H1 (cell line): ENCODE data around the gene GABARAPL1. TPM values are rescaled to one million over a fixed set of nuclear protein-coding genes. Genes with fewer than 3 reads are reported as not detected.

Experiments
- FOSL1 ChIP-seq: IDR thresholded peaks from 2 replicates; pipeline ENCODE4 v1.6.1; 2011; ENCODE audit warnings: mild to moderate bottlenecking, low read depth, low read length, moderate library complexity; ENCODE audit not compliant: insufficient read depth
- GABPA ChIP-seq: IDR thresholded peaks from 2 replicates; pipeline ENCODE4 v1.6.1; 2011; ENCODE audit warnings: mild to moderate bottlenecking, low read length, moderate library complexity, borderline replicate concordance; ENCODE audit not compliant: insufficient read depth
- GTF2F1 ChIP-seq: IDR thresholded peaks from 2 replicates; pipeline ENCODE4 v1.6.1; 2012; ENCODE audit warnings: low read depth, low read length, improper control_type of control experiment, borderline replicate concordance
- HDAC6 ChIP-seq: IDR thresholded peaks from one replicate; pipeline ENCODE4 v1.7.1; 2012; ENCODE audit warnings: low read depth, mild to moderate bottlenecking, inconsistent platforms, low read length, moderate library complexity
- RBBP5 ChIP-seq: IDR thresholded peaks from 2 replicates; pipeline ENCODE4 v1.7.1; 2012; ENCODE audit warnings: low read depth, mild to moderate bottlenecking, inconsistent platforms, low read length, moderate library complexity, borderline replicate concordance
- SUZ12 ChIP-seq: fragments of 200-600 bp; sonication (generic); IDR thresholded peaks from 2 replicates; pipeline ENCODE4 v1.6.1; 2012; ENCODE audit warnings: mild to moderate bottlenecking, inconsistent platforms, low read length, moderate library complexity, mixed read lengths
- polyA plus RNA-seq, 7 experiments: library from polyadenylated mRNA; depleted of rRNA in 3 of 7; stranded (reverse) in 5 of 7; unstranded in 2 of 7; fragments of >200 nt in 5 of 7; fragments of 200-250 nt in 2 of 7; gene quantifications; 1 replicate in 5 of 7; 2 replicates in 1 of 7; 4 replicates in 1 of 7; pipeline versions ENCODE4 v1.2.1 to v1.2.3, GENCODE V29; 2011 to 2013; ENCODE audit warnings: missing spikeins in 2 of 7, mixed read lengths in 2 of 7
- total RNA-seq: library from RNA; stranded (reverse); fragmentation: NEBNext Ultra II Directional; extraction: Animal tissue kit (Norgen Biotek cat#: 25700); gene quantifications from 2 replicates; pipeline ENCODE4 v1.2.1, GENCODE V29; 2021

GABARAPL1 gene
- total and polyA plus RNA-seq, 2 of the 8 experiments (the other 6 are each of a cell fraction or from before 2014, with no cell fraction given) = 56.1 to 87.9 TPM

- TF ChIP-seq SUZ12 (no peak), GABPA (no peak), HDAC6 (no peak), RBBP5 (no peak), FOSL1 (no peak), GTF2F1 (no peak)
These were observed 13.4 kb downstream of the GABARAPL1 start (continued) for GRCh38 chr12:10226086-10226485.
